Fibroblast of lung (primary cell): Measurements from ENCODE around the gene CEACAM8. TPM values are rescaled to one million over a fixed set of nuclear protein-coding genes. Genes with fewer than 3 reads are reported as not detected.
"Not testable (repeated sequence)": the region's sequence is repeated elsewhere in the genome, so short reads cannot be mapped to it uniquely, and the experiment has no call there.

ENCODE experiments used
- DNase-seq, 2 donors: peaks; one replicate each; pipeline versions ENCODE4 v3.0.0 to v3.0.0-alpha.2; 2010; ENCODE audit warnings: low read depth in 2 of 2
- H2AFZ ChIP-seq: 2 replicates; pipeline ENCODE4 v1.5.1; 2012; ENCODE audit warnings: low read length, control low read depth, inconsistent platforms
- H3K27ac ChIP-seq: 2 replicates; pipeline ENCODE4 v1.5.1; 2011; ENCODE audit warnings: low read length, control low read depth; ENCODE audit not compliant: insufficient read depth
- H3K27me3 ChIP-seq: 2 replicates; pipeline ENCODE4 v1.5.1; 2011; ENCODE audit warnings: mild to moderate bottlenecking, low read length; ENCODE audit not compliant: control insufficient read depth, insufficient read depth
- H3K36me3 ChIP-seq: 2 replicates; pipeline ENCODE4 v1.5.1; 2011; ENCODE audit warnings: low read length; ENCODE audit not compliant: control insufficient read depth, insufficient read depth
- H3K4me1 ChIP-seq: 2 replicates; pipeline ENCODE4 v1.5.1; 2011; ENCODE audit warnings: low read length; ENCODE audit not compliant: control insufficient read depth, insufficient read depth; ENCODE audit errors: extremely low read depth
- H3K4me2 ChIP-seq: 2 replicates; pipeline ENCODE4 v1.5.1; 2011; ENCODE audit warnings: low read length, control low read depth; ENCODE audit not compliant: insufficient read depth; ENCODE audit errors: extremely low read depth
- H3K4me3 ChIP-seq, 4 experiments: fragments of 200-600 bp in 1 of 4; sonication (generic) in 1 of 4; replicated peaks in 1 of 4; 2 replicates each; pipeline ENCODE4 v1.5.1; 2011 to 2016; ENCODE audit warnings: low read length in 4 of 4, low read depth in 3 of 4, mild to moderate bottlenecking in 3 of 4, control low read depth in 2 of 4, inconsistent platforms in 1 of 4, mixed read lengths in 1 of 4; ENCODE audit not compliant: insufficient read depth in 1 of 4; ENCODE audit errors: control extremely low read depth in 1 of 4
- H3K79me2 ChIP-seq: 2 replicates; pipeline ENCODE4 v1.5.1; 2012; ENCODE audit warnings: mild to moderate bottlenecking, low read length, inconsistent platforms; ENCODE audit not compliant: control insufficient read depth, insufficient read depth
- H3K9ac ChIP-seq: 2 replicates; pipeline ENCODE4 v1.5.1; 2011; ENCODE audit warnings: mild to moderate bottlenecking, low read length, control low read depth; ENCODE audit not compliant: insufficient read depth
- H3K9me3 ChIP-seq: 2 replicates; pipeline ENCODE4 v1.5.1; 2012; ENCODE audit warnings: low read depth, low read length; ENCODE audit not compliant: control insufficient read depth, insufficient read depth
- H4K20me1 ChIP-seq: 2 replicates; pipeline ENCODE4 v1.5.1; 2011; ENCODE audit warnings: low read length; ENCODE audit not compliant: control insufficient read depth, insufficient read depth; ENCODE audit errors: extremely low read depth
- CTCF ChIP-seq, 2 donors: IDR thresholded peaks in 1 of 2; conservative IDR thresholded peaks in 1 of 2; 1 replicate in 1 of 2; 2 replicates in 1 of 2; pipeline ENCODE4 v1.5.1; 2011 to 2012; ENCODE audit warnings: low read length in 2 of 2, control low read depth in 1 of 2, inconsistent platforms in 1 of 2, low read depth in 1 of 2, mild to moderate bottlenecking in 1 of 2
- EZH2 ChIP-seq: IDR thresholded peaks from 2 replicates; pipeline ENCODE4 v1.5.1; 2012; ENCODE audit warnings: low read length, control low read depth, mild to moderate bottlenecking; ENCODE audit errors: missing control alignments
- polyA plus RNA-seq, 2 donors: library from polyadenylated mRNA; depleted of rRNA in 1 of 2; stranded (reverse) in 1 of 2; unstranded in 1 of 2; fragments of >200 nt; gene quantifications; 2 replicates each; pipeline ENCODE4 v1.2.1, GENCODE V29; 2011 to 2012; ENCODE audit warnings: missing spikeins in 1 of 2
- total RNA-seq: library from RNA; depleted of rRNA; stranded (reverse); fragments of >200 nt; gene quantifications from 2 replicates; pipeline ENCODE4 v1.2.1, GENCODE V29; 2014

CEACAM8 gene
- total and polyA plus RNA-seq, 2 donors (not counting 1 experiment from before 2014, with no cell fraction given) = not detected

- DNase-seq = no peak
- no peak for TF ChIP-seq EZH2
- no peak for TF ChIP-seq CTCF (conservative IDR thresholded peaks at IDR 0.05 in 1 of 2, IDR thresholded peaks at IDR 0.05 in 1 of 2; ENCODE audit: low read depth in 1 of 2, low read length in 2 of 2)
- Histone ChIP-seq H3K9me3 (no peaks in the 10 kb centered on the region), H3K4me2 (no peak overlapping the region), H3K79me2 (no peaks in the 10 kb centered on the region), H3K9ac (no peak overlapping the region), H3K4me3 (no peak overlapping the region), H3K27ac (no peak overlapping the region), H3K4me1 (no peaks in the 10 kb centered on the region), H2AFZ (no peak overlapping the region), H3K27me3 (no peaks in the 10 kb centered on the region), H3K36me3 (no peaks in the 10 kb centered on the region), H4K20me1 (no peaks in the 10 kb centered on the region)
These were observed 51.9 kb downstream of the CEACAM8 start for GRCh38 chr19:42542791-42543190.

- TF ChIP-seq CTCF (conservative IDR thresholded peaks at IDR 0.05 in 1 of 2, IDR thresholded peaks at IDR 0.05 in 1 of 2; ENCODE audit: low read depth in 1 of 2, low read length in 2 of 2) (no peak), EZH2 (no peak)
- Histone ChIP-seq H3K36me3 (no peaks in the 10 kb centered on the region), H3K79me2 (no peaks in the 10 kb centered on the region), H3K4me1 (no peaks in the 10 kb centered on the region), H3K4me2 (no peak overlapping the region), H2AFZ (no peak overlapping the region), H3K9me3 (no peaks in the 10 kb centered on the region), H4K20me1 (no peaks in the 10 kb centered on the region), H3K27ac (no peak overlapping the region), H3K9ac (no peak overlapping the region), H3K4me3 (no peak overlapping the region), H3K27me3 (no peaks in the 10 kb centered on the region)
- peak; percentile 3 to 12 for DNase-seq
These were observed 54.6 kb downstream of the CEACAM8 start for GRCh38 chr19:42540071-42540553.

GRCh38 chr19:42538841-42539709, 55.6 kb downstream of the CEACAM8 start:
- H3K4me1 ChIP-seq = no peaks in the 10 kb centered on the region
- H3K4me2 ChIP-seq = no peak overlapping the region
- TF ChIP-seq EZH2 = no peak
- TF ChIP-seq CTCF (conservative IDR thresholded peaks at IDR 0.05 in 1 of 2, IDR thresholded peaks at IDR 0.05 in 1 of 2; ENCODE audit: low read depth in 1 of 2, low read length in 2 of 2) = no peak
- DNase-seq = no peak
- no peak overlapping the region for H3K27ac ChIP-seq
- no peaks in the 10 kb centered on the region for H3K79me2 ChIP-seq
- no peaks in the 10 kb centered on the region for H3K27me3 ChIP-seq
- no peak overlapping the region for H3K9ac ChIP-seq
- H4K20me1 ChIP-seq = no peaks in the 10 kb centered on the region
- H3K9me3 ChIP-seq = no peaks in the 10 kb centered on the region
- no peaks in the 10 kb centered on the region for H3K36me3 ChIP-seq
- no peak overlapping the region for H2AFZ ChIP-seq
- no peak overlapping the region for H3K4me3 ChIP-seq

GRCh38 chr19:42535276-42535675, 59.4 kb downstream of the CEACAM8 start:
- not testable (repeated sequence) for H3K79me2 ChIP-seq, H2AFZ ChIP-seq, H3K9ac ChIP-seq, H3K27me3 ChIP-seq, H3K36me3 ChIP-seq, H4K20me1 ChIP-seq, H3K9me3 ChIP-seq, H3K4me2 ChIP-seq, H3K27ac ChIP-seq, H3K4me3 ChIP-seq, H3K4me1 ChIP-seq, DNase-seq
